Activated CD8-positive, alpha-beta memory T cell treated with anti-CD3 and anti-CD28 coated beads for 24 hours (primary cell): ENCODE data around the gene ZYX.
"Not testable (repeated sequence)": the region's sequence is repeated elsewhere in the genome, so short reads cannot be mapped to it uniquely, and the experiment has no call there.

Source experiments
- DNase-seq: peaks from one replicate; pipeline ENCODE4 v3.0.0-alpha.2; 2020

The ZYX gene

DNA sequence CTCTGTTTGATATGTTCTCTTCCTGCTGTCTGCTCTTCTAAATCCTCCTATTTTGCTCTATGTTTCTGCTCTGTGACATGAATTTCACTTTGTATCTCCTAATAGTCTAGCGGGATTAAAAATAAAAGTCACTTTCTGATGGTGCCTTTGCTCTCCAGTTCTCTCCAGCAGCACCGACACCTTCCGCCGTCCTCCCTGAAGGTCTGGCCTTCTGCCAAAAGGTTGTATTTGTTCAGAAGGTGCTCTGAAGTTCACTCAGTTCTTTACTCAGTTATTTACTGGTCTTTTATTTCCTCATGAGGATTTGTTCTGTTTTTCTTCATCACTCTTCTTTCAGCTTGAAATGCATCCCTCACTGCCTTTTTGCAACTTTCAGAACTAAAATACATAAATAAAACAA lies 38.7 kb downstream of the ZYX start:
- no peak for DNase-seq

- not testable (repeated sequence) for DNase-seq
These were observed 39.5 kb downstream of the ZYX start for GRCh38 chr7:143420624-143421023.

DNA sequence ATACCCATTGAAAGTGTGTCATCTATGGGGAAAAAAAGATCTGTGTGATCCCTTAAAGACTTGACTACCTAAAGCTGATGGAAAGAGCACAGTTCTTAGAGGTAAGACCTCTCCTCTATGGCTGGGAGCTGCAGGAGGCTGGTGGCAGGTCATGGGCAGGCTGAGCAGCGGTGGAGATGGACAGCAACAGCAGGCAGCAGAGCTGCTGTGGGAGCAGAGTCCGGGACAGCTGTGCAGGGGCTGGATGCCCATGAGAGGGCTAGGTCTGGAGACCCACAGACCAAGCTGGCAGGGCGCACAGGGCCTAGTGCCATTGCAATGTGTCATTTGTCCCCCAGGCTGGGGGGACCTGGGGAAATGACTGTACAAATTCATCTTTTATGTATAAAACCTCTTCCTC lies 40.9 kb downstream of the ZYX start:
- DNase-seq: no peak

DNA sequence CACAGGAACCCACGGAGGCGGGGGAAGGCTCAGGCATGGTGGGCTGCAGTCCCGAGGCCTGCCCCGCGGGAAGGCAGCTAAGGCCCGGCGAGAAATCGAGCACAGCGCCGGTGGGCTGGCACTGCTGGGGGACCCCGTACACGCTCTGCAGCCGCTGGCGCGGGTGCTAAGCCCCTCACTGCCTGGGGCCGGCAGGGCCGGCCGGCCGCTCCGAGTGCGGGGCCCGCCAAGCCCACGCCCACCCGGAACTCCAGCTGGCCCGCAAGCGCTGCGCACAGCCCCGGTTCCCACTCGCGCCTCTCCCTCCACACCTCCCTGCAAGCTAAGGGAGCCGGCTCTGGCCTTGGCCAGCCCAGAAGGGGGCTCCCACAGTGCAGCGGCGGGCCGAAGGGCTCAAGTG lies 43.3 kb downstream of the ZYX start:
- DNase-seq: not testable (repeated sequence)

DNA sequence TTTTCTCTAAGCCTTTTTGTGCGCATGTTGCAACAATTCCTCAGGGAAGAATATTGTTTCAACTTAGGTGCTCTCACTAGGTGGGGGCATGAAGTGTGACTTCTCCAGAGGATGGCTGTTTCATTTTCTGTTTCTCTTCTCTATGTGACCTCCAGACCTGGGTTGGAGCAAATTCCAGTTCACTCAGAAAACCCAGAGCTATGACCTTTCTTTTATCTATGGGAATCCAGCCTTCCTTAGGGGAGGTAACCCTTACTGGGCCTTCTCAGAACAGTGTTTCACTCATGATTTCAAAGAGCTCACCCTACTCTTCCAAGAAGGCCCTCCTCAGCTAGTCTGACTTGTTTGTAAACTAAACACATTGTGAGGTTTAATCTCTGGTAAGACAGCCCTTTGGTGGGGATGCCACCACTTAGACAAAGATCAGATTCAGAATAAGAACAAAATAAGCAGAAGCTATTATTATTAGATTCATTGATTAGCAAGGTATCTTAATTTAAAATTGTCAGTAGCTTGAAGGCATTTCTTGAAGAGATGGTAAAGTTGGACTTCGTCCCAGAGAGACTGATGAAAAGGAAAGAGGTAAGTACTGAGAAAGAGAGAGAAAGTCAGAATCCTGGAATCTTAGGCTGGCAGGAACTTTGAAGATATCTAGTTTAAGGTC lies 45.5 kb downstream of the ZYX start:
- no peak for DNase-seq

GRCh38 chr7:143429770-143430698 lies 48.9 kb downstream of the ZYX start:
- no peak for DNase-seq

GRCh38 chr7:143431109-143431508 lies 50.0 kb downstream of the ZYX start:
- no peak for DNase-seq

DNA sequence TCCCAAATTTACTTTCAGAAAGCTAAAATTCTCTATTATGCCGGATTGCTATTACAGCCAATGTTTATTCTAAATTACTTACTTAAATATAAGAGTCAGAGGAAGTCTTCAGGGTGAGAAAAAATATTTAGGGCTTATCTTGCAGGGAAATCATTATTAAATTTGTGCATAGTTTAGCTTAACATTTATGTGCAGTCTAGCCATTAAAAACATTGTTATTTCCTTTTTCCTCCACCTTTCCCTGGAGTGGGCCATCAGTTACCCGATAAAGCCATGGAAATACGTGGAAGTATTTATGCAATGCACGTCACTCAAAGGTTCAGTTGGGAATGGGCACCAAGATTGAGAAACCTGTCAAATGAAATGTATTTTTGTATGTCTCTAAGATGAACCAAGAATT lies 52.6 kb downstream of the ZYX start:
- no peak for DNase-seq

- no peak for DNase-seq
These were observed 53.5 kb downstream of the ZYX start for GRCh38 chr7:143434660-143435059.

DNA sequence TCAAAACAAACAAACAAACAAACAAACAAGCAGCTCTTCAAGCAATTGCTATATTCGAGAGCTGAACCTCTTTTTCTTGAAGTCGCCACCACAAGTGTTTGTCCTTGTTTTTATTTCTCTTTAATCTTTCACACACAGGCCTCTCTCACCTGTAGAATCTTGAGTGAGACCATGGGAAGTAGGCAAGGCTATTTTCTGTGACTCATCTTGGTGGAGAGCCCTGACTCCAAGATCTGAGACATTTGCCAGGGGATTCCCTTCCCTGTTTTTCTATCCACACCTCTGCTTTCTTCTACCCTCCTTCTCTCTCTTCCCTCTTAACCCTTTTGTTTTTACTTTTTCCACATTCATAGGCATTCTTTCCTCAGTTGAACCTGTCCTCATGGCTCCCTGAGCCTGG lies 54.1 kb downstream of the ZYX start:
- no peak for DNase-seq

DNA sequence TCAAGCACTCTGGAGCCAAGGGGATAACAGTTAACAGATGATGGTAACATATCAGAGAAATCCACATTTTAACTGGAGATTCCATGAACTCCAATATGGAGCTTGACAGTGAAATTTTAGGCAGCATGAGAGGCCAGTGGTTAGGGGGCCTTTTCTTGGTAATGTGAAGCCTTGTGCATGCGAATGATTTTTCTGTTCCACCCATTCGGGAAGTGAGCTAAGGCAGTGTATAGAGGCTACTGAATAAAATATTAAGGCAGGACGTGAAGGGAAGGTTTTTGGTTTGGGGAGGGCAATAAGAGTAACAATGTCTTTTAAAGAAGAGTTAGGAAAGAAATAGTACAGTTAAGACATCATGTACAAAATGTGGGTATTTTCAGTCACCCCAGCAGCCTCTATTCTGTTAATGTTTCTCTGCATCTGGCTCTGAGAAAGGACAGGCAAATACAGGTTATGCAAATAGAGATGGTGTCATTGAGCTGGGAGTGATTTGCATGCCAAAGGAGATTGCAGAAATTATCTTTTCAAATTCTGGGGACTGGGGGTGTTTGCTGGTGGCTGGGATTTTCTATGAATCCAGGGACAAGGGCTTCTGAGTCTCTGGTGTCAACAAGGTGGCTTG lies 55.3 kb downstream of the ZYX start:
- DNase-seq: no peak

DNA sequence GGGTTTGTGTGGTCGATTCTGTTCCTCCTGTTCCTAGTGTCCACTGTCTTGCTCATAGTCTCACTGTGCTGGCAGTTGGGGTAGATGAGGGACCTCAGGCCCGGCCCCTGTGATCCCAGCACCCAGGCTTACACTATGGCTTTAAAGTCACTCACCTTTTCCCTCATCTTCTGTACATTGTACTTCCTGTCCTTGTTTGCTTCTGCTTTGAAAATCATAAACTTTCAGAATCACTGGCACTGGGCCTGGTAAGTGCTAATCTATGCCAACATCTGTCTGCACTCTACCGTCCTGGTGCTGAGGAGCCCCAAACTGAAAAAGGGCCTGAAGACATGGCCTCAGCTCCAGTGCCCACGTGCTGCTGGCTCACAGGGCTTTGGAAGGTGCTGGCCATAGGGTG lies 56.4 kb downstream of the ZYX start:
- DNase-seq: no peak

DNA sequence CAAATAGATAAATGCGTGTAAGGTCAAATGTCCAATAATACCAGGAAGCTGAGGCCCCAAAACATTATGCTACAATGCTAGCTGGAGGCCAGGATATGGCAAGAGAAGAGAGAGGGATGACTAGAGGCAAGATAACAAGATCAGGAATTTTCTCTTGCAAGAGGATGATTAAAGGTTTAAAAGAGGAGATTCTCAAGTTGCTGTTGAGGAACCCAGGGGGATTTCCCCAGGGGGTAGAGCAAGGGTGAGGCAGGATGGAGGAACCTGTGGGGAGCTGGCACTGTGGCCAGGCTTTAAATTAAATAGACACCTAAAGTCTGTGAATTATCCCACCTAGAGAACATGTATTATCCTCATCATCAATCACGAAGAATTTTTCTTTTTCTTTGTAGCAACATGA lies 58.7 kb downstream of the ZYX start:
- DNase-seq: no peak
